SU-DHL-6 (cell line): ENCODE results near the gene NRL.

Experiments
- EZH2phosphoT487 ChIP-seq: fragments of 200-600 bp; sonication (generic), shearing (Covaris generic); conservative IDR thresholded peaks from 2 replicates; pipeline ENCODE4 v1.6.1; 2018; ENCODE audit warnings: mild to moderate bottlenecking, antibody characterized with exemption, low read length, moderate library complexity, mixed read lengths
- TF ChIP-seq, protein P1 (sequence below): fragments of 200-600 bp; sonication (generic); IDR thresholded peaks from one replicate; pipeline ENCODE4 v1.5.1; 2017; ENCODE audit warnings: antibody characterized with exemption, mild to moderate bottlenecking, low read length, moderate library complexity; ENCODE audit not compliant: insufficient read depth, poor library complexity, severe bottlenecking

DNA sequence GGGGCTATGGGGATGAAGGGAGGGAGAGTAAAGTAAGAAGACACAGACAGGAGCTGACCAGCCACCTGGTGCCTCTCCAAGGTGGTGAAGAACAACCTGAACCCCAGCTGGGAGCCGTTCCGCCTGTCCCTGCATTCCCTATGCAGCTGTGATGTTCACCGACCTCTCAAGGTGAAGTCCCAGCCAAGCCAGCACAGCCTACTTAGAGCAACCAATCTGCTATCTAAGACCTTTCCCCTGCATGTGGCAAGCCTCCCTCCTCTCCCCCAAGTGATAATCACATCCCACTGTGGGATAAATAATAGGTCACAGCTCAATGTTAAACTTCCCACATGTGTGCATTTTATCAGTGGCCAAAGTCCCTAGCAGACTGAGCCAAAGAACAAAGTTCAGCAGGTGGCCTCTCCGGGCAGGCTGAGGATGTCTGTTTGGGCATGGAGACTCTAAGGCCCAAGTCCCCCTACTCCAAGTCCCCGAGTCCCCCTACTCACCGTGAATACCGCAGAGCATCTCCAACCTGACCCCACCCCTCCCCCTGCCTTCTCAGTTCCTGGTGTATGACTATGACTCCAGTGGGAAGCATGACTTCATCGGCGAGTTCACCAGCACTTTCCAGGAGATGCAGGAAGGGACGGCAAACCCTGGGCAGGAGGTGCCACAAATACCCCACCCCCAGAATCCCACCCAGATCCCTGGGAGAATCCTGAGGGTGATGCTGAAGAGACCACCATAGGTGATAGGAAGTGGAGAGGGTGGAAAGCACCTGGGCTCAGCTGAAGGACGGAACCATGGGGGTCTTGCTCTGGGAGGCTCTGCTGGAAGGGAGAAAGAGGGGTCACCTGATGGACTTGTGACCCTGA is 39.9 kb downstream of the NRL start:
- TF ChIP-seq, protein P1, sequence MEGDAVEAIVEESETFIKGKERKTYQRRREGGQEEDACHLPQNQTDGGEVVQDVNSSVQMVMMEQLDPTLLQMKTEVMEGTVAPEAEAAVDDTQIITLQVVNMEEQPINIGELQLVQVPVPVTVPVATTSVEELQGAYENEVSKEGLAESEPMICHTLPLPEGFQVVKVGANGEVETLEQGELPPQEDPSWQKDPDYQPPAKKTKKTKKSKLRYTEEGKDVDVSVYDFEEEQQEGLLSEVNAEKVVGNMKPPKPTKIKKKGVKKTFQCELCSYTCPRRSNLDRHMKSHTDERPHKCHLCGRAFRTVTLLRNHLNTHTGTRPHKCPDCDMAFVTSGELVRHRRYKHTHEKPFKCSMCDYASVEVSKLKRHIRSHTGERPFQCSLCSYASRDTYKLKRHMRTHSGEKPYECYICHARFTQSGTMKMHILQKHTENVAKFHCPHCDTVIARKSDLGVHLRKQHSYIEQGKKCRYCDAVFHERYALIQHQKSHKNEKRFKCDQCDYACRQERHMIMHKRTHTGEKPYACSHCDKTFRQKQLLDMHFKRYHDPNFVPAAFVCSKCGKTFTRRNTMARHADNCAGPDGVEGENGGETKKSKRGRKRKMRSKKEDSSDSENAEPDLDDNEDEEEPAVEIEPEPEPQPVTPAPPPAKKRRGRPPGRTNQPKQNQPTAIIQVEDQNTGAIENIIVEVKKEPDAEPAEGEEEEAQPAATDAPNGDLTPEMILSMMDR = no peak
- no peak for TF ChIP-seq EZH2phosphoT487
